HEK293 (cell line): Measurements from ENCODE around the gene PLD6.

ENCODE experiments used
- CTCF ChIP-seq: fragments of 450-650 bp; formaldehyde crosslinking; IDR thresholded peaks from 2 replicates; pipeline ENCODE4 v1.5.1; 2016; ENCODE audit warnings: missing biosample characterization, missing genetic modification characterization
- HOXD13 ChIP-seq: sonication (generic); formaldehyde crosslinking; IDR thresholded peaks from 2 replicates; pipeline ENCODE4 v1.8.0; 2022; ENCODE audit warnings: missing genetic modification reagents, borderline replicate concordance
- PATZ1 ChIP-seq: fragments of 450-650 bp; formaldehyde crosslinking; IDR thresholded peaks from 2 replicates; pipeline ENCODE4 v1.5.1; 2016; ENCODE audit warnings: missing biosample characterization, missing genetic modification characterization
- ZNF292 ChIP-seq: fragments of 450-650 bp; formaldehyde crosslinking; IDR thresholded peaks from 2 replicates; pipeline ENCODE4 v1.5.1; 2016; ENCODE audit warnings: low read depth, missing biosample characterization, missing genetic modification characterization, borderline replicate concordance
- ZNF302 ChIP-seq: fragments of 450-650 bp; formaldehyde crosslinking; IDR thresholded peaks from 2 replicates; pipeline ENCODE4 v1.5.1; 2016; ENCODE audit warnings: missing biosample characterization, missing genetic modification characterization, low read depth
- ZNF350 ChIP-seq: fragments of 450-650 bp; formaldehyde crosslinking; IDR thresholded peaks from 2 replicates; pipeline ENCODE4 v1.5.0; 2017; ENCODE audit warnings: missing biosample characterization, mild to moderate bottlenecking, missing genetic modification characterization
- ZNF416 ChIP-seq: fragments of 450-650 bp; formaldehyde crosslinking; IDR thresholded peaks from 2 replicates; pipeline ENCODE4 v1.5.1; 2016; ENCODE audit warnings: missing biosample characterization, missing genetic modification characterization
- ZNF558 ChIP-seq: fragments of 450-650 bp; formaldehyde crosslinking; IDR thresholded peaks from 2 replicates; pipeline ENCODE4 v1.5.1; 2016; ENCODE audit warnings: missing biosample characterization, missing genetic modification characterization

GRCh38 chr17:17164676-17165075, 41.5 kb downstream of the PLD6 start:
- TF ChIP-seq CTCF: no peak
- TF ChIP-seq PATZ1 (tag by site-specific recombination): no peak
- no peak for TF ChIP-seq ZNF302
- no peak for TF ChIP-seq ZNF558 (tag by site-specific recombination)
- TF ChIP-seq ZNF350 (tag by site-specific recombination): no peak
- no peak for TF ChIP-seq ZNF416 (tag by site-specific recombination)
- no peak for TF ChIP-seq ZNF292 (tag by site-specific recombination)
- no peak for TF ChIP-seq HOXD13 (CRISPR knock-in tag)
